Loucy (cell line): Measurements from ENCODE around the gene TMBIM6.

Source experiments
- H2AFZ ChIP-seq: fragments of 200-600 bp; sonication (generic); 2 replicates; pipeline ENCODE4 v1.6.0; 2016; ENCODE audit warnings: antibody characterized with exemption, mild to moderate bottlenecking, low read length, moderate library complexity
- H3F3A ChIP-seq: fragments of 200-600 bp; 2 replicates; pipeline ENCODE4 v1.6.0; 2016; ENCODE audit warnings: antibody characterized with exemption, low read depth, mild to moderate bottlenecking
- H3K27me3 ChIP-seq: fragments of 200-600 bp; sonication (generic); 2 replicates; pipeline ENCODE4 v1.6.1; 2014; ENCODE audit warnings: low read length, mild to moderate bottlenecking; ENCODE audit not compliant: insufficient read depth, poor library complexity, severe bottlenecking
- H3K36me3 ChIP-seq: fragments of 200-600 bp; sonication (generic); 2 replicates; pipeline ENCODE4 v1.6.1; 2016; ENCODE audit warnings: low read length; ENCODE audit not compliant: insufficient read depth
- H3K4me1 ChIP-seq: fragments of 200-600 bp; sonication (generic); 2 replicates; pipeline ENCODE4 v1.5.1; 2014; ENCODE audit warnings: low read length, mild to moderate bottlenecking; ENCODE audit not compliant: insufficient read depth, poor library complexity, severe bottlenecking
- H3K4me2 ChIP-seq: fragments of 200-600 bp; sonication (generic); 2 replicates; pipeline ENCODE4 v1.6.0; 2014; ENCODE audit warnings: antibody characterized with exemption, low read length, low read depth, mild to moderate bottlenecking; ENCODE audit not compliant: poor library complexity, severe bottlenecking
- H3K4me3 ChIP-seq: fragments of 200-600 bp; sonication (generic); 2 replicates; pipeline ENCODE4 v1.5.1; 2014; ENCODE audit warnings: low read length, mild to moderate bottlenecking, mixed read lengths; ENCODE audit not compliant: poor library complexity, severe bottlenecking
- H3K79me2 ChIP-seq: fragments of 200-600 bp; sonication (generic); 2 replicates; pipeline ENCODE4 v1.6.1; 2014; ENCODE audit warnings: low read length; ENCODE audit not compliant: insufficient read depth
- H3K9ac ChIP-seq: fragments of 200-600 bp; sonication (generic); 2 replicates; pipeline ENCODE4 v1.6.0; 2014; ENCODE audit warnings: mild to moderate bottlenecking, low read depth, low read length, moderate library complexity; ENCODE audit not compliant: poor library complexity, severe bottlenecking
- H3K9me2 ChIP-seq: fragments of 200-600 bp; sonication (generic); replicated peaks from 2 replicates; pipeline ENCODE4 v1.6.1; 2016; ENCODE audit warnings: low read depth, low read length, mixed read lengths
- H3K9me3 ChIP-seq: fragments of 200-600 bp; sonication (generic); 2 replicates; pipeline ENCODE4 v1.6.1; 2014; ENCODE audit warnings: mild to moderate bottlenecking, antibody characterized with exemption, low read length, low read depth; ENCODE audit not compliant: insufficient read depth
- H4K20me1 ChIP-seq: fragments of 200-600 bp; sonication (generic); 2 replicates; pipeline ENCODE4 v1.6.0; 2014; ENCODE audit warnings: antibody characterized with exemption, low read length, mild to moderate bottlenecking; ENCODE audit not compliant: insufficient read depth, poor library complexity, severe bottlenecking
- EZH2phosphoT487 ChIP-seq: fragments of 200-600 bp; IDR thresholded peaks from 2 replicates; pipeline ENCODE4 v1.6.1; 2018; ENCODE audit warnings: antibody characterized with exemption, mild to moderate bottlenecking, moderate library complexity, borderline replicate concordance
- TF ChIP-seq, protein P1 (sequence below): fragments of 200-600 bp; sonication (generic); conservative IDR thresholded peaks from 2 replicates; pipeline ENCODE4 v1.5.1; 2014; ENCODE audit warnings: mild to moderate bottlenecking, antibody characterized with exemption, low read length

TMBIM6 gene

DNA sequence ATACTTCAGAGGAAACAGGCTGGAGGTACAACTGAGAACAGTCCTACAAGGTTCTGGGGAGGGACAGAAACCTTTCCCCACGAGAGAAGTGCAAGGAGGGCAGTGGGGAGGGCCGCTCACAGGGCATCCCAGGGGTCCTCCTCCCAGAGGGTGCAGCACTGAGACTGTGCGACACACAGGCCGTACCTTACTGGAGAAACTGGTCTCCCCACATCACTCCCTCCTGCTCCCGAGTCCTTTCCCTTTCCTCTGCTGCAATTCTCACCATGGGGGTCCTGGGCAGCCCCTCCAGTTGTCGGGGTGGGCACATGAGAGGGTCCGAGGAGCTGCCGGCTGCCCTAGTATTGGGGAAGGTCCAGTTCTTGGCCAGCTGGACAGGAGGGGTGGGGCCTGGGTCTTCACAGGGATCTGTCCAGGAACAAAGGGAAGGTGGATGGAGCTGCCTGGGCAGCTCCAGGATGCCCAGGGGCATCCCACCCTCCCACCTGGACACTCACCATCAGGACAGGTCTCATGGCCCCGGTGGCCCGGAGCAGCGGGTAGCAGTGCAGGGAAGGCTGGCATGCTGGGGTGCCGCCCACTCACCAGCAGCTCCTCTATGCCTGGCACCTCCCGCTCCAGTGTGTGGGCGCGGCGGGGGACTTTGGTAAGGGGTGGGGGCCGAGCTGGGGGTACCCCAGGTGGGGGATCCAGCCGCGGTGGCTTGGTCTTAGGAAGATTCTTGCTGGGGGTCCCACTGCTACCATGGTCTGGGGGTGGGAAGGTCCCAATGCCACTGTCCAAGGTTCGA lies 51.0 kb downstream of the TMBIM6 start:
- no peak for TF ChIP-seq EZH2phosphoT487
- TF ChIP-seq, protein P1, sequence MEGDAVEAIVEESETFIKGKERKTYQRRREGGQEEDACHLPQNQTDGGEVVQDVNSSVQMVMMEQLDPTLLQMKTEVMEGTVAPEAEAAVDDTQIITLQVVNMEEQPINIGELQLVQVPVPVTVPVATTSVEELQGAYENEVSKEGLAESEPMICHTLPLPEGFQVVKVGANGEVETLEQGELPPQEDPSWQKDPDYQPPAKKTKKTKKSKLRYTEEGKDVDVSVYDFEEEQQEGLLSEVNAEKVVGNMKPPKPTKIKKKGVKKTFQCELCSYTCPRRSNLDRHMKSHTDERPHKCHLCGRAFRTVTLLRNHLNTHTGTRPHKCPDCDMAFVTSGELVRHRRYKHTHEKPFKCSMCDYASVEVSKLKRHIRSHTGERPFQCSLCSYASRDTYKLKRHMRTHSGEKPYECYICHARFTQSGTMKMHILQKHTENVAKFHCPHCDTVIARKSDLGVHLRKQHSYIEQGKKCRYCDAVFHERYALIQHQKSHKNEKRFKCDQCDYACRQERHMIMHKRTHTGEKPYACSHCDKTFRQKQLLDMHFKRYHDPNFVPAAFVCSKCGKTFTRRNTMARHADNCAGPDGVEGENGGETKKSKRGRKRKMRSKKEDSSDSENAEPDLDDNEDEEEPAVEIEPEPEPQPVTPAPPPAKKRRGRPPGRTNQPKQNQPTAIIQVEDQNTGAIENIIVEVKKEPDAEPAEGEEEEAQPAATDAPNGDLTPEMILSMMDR, result no peak
- H3K36me3 ChIP-seq, result peaks cover 13% of the 10 kb centered on the region; the same call in 1 of the 2 replicates
- H3K27me3 ChIP-seq, result no peaks in the 10 kb centered on the region

DNA sequence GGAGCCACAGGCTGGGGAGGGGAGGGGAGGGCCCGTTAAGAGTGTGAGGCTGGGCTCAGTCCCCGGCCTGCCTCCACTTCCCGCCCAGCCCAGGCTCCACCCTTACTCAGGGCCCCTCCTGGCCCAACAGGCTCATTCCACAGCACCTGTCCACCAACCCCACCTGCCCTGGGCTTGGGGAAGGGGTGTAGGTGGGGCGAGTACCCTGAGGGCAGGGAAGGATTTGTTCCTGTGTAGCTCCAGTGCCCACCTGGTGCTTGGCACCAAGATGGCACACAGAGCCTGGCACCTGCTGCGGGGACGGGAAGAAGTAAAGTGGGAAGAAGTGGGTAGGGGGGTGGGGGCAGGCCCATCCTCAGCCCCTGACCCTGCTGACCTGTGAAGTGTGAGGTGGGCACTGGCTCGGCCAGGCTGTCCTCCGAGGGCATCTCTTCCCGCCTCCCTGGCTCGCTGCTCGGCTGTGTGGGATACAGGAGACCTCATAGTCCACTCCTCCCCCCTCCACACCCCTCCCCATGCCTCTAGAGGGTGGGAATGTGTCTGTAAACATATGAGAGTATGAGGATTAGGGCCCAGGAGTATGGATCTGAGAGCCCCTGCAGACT lies 51.7 kb downstream of the TMBIM6 start:
- Histone ChIP-seq H3K36me3 (peaks cover 20% of the 10 kb centered on the region; the same call in 1 of the 2 replicates), H3K27me3 (no peaks in the 10 kb centered on the region), H3K4me3 (no peak overlapping the region), H3K4me1 (no peaks in the 10 kb centered on the region), H3K79me2 (no peaks in the 10 kb centered on the region), H4K20me1 (no peaks in the 10 kb centered on the region), H3F3A (no peaks in the 10 kb centered on the region), H3K9me3 (no peaks in the 10 kb centered on the region), H3K9me2 (no peaks in the 10 kb centered on the region), H3K9ac (no peak overlapping the region), H3K4me2 (no peak overlapping the region), H2AFZ (no peak overlapping the region)
- no peak for TF ChIP-seq EZH2phosphoT487
- TF ChIP-seq, protein P1, result no peak

More for the DNA sequence above, 51.0 kb downstream of the TMBIM6 start:
- Histone ChIP-seq H4K20me1 (no peaks in the 10 kb centered on the region), H3K4me3 (no peak overlapping the region), H3K9me2 (no peaks in the 10 kb centered on the region), H3K9ac (no peak overlapping the region), H3F3A (no peaks in the 10 kb centered on the region), H3K4me1 (no peaks in the 10 kb centered on the region), H2AFZ (no peak overlapping the region), H3K4me2 (no peak overlapping the region), H3K9me3 (no peaks in the 10 kb centered on the region), H3K79me2 (no peaks in the 10 kb centered on the region)

DNA sequence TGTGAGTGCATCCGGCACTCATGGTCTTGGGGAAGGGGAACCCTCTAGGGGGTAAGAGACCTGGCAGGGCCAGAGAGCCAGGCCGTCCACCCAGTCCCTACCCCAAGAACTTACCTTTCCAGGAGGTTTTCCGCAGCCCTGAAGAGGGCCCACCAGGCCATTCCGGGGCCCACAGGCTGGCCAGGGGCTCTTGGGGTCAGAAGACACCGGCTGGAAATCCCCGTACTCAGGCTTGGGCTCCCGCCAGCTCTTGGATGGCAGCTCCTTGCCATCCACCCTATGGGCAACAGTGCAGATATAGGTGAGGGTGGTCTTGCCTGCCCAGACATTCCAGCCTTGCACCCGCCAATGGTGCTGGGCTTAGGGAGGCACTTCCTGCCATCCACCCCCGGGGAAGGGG lies 52.3 kb downstream of the TMBIM6 start:
- Histone ChIP-seq H3K9me2 (no peaks in the 10 kb centered on the region), H3K4me3 (no peak overlapping the region), H3K9ac (no peak overlapping the region), H3K4me2 (no peak overlapping the region), H3K4me1 (no peaks in the 10 kb centered on the region), H3K36me3 (peaks cover 24% of the 10 kb centered on the region; the same call in 1 of the 2 replicates), H3K9me3 (no peaks in the 10 kb centered on the region), H4K20me1 (no peaks in the 10 kb centered on the region), H3F3A (no peaks in the 10 kb centered on the region), H3K79me2 (no peaks in the 10 kb centered on the region), H3K27me3 (no peaks in the 10 kb centered on the region), H2AFZ (no peak overlapping the region)
- no peak for TF ChIP-seq EZH2phosphoT487
- TF ChIP-seq, protein P1, result no peak
